WTC11 (cell line): ENCODE data around the gene WWOX.

Experiments used
- AR ChIP-seq: fragments of 250-450 bp; sonication (Bioruptor Pico); IDR thresholded peaks from 2 replicates; pipeline ENCODE4 v1.9.0; 2021; ENCODE audit warnings: mild to moderate bottlenecking
- CTCF ChIP-seq: fragments of 200-600 bp; IDR thresholded peaks from 2 replicates; pipeline ENCODE4 v1.8.0; 2022; ENCODE audit warnings: antibody characterized with exemption
- E2F1 ChIP-seq: sonication (generic); formaldehyde crosslinking; IDR thresholded peaks from 2 replicates; pipeline ENCODE4 v1.8.0; 2022; ENCODE audit warnings: mild to moderate bottlenecking, missing genetic modification reagents

GRCh38 chr16:78641433-78641832 lies 542.0 kb downstream of the WWOX start:
- no peak for TF ChIP-seq AR (CRISPR knock-in tag)
- TF ChIP-seq CTCF: no peak
- TF ChIP-seq E2F1 (CRISPR knock-in tag): no peak
